IPS-15b (cell line): ENCODE data around the gene PPP2R5B.

Experiments used
- H3K27me3 ChIP-seq: one replicate; pipeline ENCODE4 v1.6.1; 2013; ENCODE audit warnings: low read length; ENCODE audit not compliant: control insufficient read depth, insufficient read depth
- H3K36me3 ChIP-seq: one replicate; pipeline ENCODE4 v1.6.1; 2013; ENCODE audit warnings: low read length; ENCODE audit not compliant: control insufficient read depth, insufficient read depth
- H3K4me1 ChIP-seq: one replicate; pipeline ENCODE4 v1.6.1; 2013; ENCODE audit warnings: mild to moderate bottlenecking, low read length; ENCODE audit not compliant: control insufficient read depth, insufficient read depth
- H3K4me3 ChIP-seq: one replicate; pipeline ENCODE4 v1.5.1; 2013; ENCODE audit warnings: low read depth, low read length
- H3K9ac ChIP-seq: one replicate; pipeline ENCODE4 v1.6.1; 2013; ENCODE audit warnings: low read depth, mild to moderate bottlenecking, low read length
- H3K9me3 ChIP-seq: one replicate; pipeline ENCODE4 v1.6.1; 2013; ENCODE audit warnings: mild to moderate bottlenecking, low read length; ENCODE audit not compliant: control insufficient read depth, insufficient read depth

PPP2R5B gene

DNA sequence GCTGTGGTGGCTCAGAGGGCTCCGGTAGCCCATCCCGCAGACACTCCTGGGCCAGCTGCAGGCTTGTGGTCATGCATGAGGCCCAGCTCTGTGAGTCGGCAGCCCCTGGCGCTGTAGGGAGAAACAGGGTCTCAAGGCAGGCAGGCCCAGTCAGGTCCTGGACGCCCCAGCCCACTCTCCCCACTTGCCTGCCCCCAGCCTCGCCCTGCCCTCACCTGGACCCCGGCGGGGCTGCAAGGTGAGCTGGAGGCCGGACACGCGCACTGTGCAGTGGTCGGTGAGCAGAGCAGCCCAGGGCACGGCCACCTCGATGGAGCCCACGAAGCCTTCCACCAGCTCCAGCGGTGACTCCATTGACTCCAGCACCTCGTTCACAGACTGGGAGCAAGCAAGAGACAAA lies 10.4 kb upstream of the PPP2R5B start:
- Histone ChIP-seq H3K4me1 (peaks cover 6% of the 10 kb centered on the region), H3K27me3 (no peaks in the 10 kb centered on the region), H3K36me3 (peaks cover 45% of the 10 kb centered on the region), H3K9me3 (no peaks in the 10 kb centered on the region), H3K4me3 (no peak overlapping the region), H3K9ac (no peak overlapping the region)

DNA sequence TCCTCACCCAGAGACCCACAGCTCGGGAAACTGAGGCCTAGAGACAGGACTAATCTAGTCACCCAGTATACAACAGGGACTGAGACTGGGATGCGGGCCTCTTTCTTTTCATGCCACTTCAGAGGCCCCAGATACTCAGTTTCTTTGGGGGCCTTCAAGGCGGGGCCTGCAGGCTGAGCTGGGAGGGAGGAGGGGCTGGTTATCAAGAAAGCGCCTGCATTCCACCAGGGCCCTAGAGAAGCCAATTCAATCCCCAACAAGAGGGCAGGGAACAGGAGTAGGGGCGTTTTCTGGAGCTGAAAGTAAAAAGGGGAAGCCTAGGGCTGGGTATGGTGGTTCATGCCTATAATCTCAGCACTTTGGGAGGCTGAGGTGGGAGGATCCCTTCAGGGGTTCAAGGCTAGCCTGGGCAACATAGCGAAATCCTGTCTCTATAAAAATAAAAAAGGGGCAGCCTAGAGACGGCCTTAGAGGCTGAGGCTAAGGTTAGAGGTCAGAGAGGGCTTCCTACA lies 9.1 kb upstream of the PPP2R5B start:
- peaks cover 32% of the 10 kb centered on the region for H3K36me3 ChIP-seq
- no peaks in the 10 kb centered on the region for H3K9me3 ChIP-seq
- peaks cover 6% of the 10 kb centered on the region for H3K4me1 ChIP-seq
- H3K9ac ChIP-seq: no peak overlapping the region
- H3K27me3 ChIP-seq: no peaks in the 10 kb centered on the region
- peak overlapping the region; percentile 96 for H3K4me3 ChIP-seq

DNA sequence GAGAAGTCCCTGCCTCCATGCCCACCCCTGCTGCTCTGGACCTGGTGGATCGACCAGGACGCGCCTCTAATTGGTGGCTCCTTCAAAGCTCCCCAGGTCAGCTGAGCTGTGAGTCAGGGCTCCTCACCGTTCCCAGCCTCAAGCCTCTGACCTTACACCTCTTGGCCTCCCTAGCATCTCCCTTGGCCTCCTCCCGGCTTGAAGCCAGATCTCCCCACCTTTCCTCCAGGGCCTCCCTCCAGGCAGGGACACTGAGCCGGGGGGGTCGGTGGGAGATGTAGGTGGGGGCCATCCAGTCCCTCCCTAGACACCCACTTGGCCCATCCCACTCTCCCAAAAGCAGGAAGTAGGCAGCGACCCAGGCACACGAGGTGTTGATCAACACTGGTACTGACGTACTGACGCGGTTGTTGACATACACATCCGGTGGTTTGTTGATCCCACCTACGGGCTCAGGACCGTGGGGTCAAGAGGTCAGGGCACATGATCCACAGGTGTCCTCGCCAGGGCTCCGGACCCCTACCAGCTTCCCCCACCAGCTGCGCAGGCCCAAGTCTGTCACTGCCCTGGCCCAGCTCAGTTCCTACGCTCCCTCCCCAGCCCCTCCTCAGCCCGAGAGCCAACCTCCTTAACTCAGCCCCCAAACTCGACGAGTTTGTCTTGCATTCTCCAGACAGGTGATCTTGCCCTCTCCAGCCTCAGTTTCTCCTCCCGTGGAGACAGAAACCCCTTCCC lies 8.3 kb upstream of the PPP2R5B start:
- Histone ChIP-seq H3K27me3 (no peaks in the 10 kb centered on the region), H3K9ac (peak overlapping the region; percentile 74), H3K4me1 (peaks cover 6% of the 10 kb centered on the region), H3K36me3 (peaks cover 25% of the 10 kb centered on the region), H3K4me3 (peak overlapping the region; percentile 96), H3K9me3 (no peaks in the 10 kb centered on the region)

DNA sequence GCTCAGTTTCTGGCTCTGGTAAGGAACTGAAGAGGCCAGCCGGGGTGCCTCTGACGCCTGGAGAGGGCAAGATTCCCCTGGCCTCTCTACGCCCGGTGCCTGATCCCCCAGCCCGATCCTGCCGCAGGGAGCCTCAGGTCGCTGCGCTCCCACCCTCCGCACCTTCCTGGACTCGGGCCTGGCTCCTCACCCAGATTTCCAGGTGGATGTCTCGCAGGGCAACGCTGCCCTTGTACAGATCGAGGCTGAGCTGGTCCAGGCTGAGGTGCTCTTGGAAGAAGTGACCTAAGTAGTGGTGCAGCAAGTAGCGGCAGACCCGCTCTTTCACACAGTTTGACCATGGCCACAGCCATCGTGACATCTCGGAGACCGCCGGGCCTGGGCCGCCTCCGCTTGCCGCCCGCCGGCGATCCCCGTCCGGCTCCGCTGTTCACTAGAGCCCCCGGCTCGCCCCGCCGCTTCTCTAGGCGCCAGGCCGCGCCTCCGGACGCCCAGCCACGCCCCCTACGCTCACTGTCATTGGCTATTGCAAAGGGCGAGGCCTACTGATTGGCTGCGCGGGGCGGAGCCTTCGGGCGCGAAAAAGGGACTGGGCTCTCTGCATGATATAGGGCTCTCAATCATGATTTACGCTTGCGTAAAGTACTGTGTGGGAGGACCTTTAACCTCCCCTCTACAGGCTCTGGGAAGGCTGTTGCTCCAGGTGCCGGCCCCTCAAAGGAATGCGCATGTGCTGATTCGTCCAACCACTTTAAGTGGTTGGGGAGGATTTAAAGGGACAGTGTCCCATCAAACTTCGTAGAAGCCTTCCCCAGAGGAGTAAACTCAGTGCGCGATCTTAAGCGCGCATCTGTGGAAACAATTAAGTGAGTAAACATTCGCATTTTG lies 7.5 kb upstream of the PPP2R5B start, which contains the start of gene ATG2A:
ATG2A (minus strand) TSS at position 435 of the 888 bp plus-strand sequence; CDS start at position 361, 74 bp downstream.
- Histone ChIP-seq H3K4me1 (peaks cover 6% of the 10 kb centered on the region), H3K9me3 (no peaks in the 10 kb centered on the region), H3K36me3 (peaks cover 19% of the 10 kb centered on the region), H3K27me3 (no peaks in the 10 kb centered on the region), H3K9ac (peak within 1 kb of the TSS; percentile 74), H3K4me3 (peak within 1 kb of the TSS; percentile 96)

DNA sequence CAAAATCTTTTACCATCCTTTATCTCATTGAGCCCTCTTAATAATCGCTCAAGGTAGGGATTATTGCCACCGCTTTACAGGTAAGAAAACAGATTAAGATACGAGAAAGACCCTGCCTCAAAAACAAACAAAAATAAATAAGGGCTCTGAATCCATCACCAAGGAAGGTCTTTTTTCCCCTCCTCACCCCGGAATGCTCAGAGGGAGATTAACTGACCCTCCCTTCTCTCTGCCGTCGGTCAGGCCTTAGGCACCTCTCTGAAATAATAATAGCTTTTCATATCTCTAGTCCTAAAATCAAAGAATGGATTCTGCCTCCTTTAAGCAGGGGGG lies 6.9 kb upstream of the PPP2R5B start:
- H3K4me3 ChIP-seq: peak overlapping the region; percentile 57
- H3K36me3 ChIP-seq: peaks cover 15% of the 10 kb centered on the region
- H3K27me3 ChIP-seq: no peaks in the 10 kb centered on the region
- peak overlapping the region; percentile 56 for H3K9ac ChIP-seq
- H3K9me3 ChIP-seq: no peaks in the 10 kb centered on the region
- peaks cover 6% of the 10 kb centered on the region for H3K4me1 ChIP-seq

DNA sequence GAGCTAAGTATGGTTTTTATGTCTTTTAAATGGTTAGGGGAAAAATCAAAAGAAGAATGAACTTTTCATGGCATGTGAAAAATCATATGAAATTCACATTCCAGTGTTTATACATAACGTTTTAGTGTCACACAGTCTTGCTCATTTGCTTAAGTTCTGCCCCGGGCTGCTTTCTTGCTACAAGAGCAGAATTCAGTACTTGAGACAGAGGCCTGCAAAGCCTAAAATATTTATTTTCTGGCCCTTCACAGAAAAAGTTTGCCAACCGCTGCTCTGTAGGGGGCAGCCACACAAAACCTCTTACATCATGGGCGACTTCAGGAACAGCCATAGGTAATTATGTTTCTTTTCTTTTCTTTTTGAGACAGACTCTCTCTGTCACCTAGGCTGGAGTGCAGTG lies 6.5 kb upstream of the PPP2R5B start:
- peaks cover 6% of the 10 kb centered on the region for H3K4me1 ChIP-seq

DNA sequence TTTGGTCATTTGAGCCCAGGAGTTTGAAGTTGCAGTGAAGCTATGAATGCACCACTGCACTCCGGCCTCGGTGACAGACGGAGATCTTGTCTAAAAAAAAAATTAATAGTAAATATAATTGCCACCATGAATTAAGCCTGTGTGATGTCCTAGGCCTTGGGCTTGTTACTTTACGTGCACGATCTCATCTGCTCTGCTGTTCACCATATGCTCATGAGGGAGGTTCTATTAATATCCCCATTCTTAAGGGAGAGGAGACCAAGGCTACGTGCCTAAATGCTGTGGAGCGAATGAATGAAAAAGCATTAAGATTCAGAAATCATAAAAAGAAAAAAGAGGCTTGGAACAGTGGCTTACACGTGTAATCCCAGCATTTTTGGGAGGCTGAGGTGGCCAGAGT lies 4.9 kb upstream of the PPP2R5B start:
- H3K4me1 ChIP-seq: peaks cover 9% of the 10 kb centered on the region
- no peak overlapping the region for H3K4me3 ChIP-seq
- no peaks in the 10 kb centered on the region for H3K27me3 ChIP-seq
- H3K9ac ChIP-seq: no peak overlapping the region
- H3K36me3 ChIP-seq: no peaks in the 10 kb centered on the region
- no peaks in the 10 kb centered on the region for H3K9me3 ChIP-seq

More for the DNA sequence above, 6.5 kb upstream of the PPP2R5B start:
- Histone ChIP-seq H3K4me3 (peak overlapping the region; percentile 57), H3K36me3 (peaks cover 11% of the 10 kb centered on the region), H3K9ac (peak overlapping the region; percentile 56), H3K27me3 (no peaks in the 10 kb centered on the region), H3K9me3 (no peaks in the 10 kb centered on the region)

DNA sequence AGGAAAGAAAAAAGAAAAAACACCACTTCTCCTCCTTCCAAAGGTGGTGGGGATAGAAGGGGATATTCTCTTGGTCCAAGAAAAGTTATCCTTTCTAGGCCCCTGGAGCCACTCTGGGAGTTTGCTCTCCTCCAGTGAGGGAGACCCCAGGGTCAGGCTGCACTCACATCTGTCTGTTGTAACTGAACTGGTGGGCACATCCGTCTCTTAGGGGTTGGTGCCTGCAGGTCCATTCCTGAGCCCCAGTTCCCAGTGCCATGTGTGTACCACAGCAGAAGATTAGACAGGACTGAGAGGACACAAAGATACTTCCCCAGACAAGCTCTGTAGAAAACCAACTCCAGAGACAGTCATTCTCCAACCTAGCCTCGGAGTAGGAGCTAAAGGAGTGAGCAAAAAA lies 4.4 kb upstream of the PPP2R5B start:
- H3K27me3 ChIP-seq: peaks cover 1% of the 10 kb centered on the region
- no peaks in the 10 kb centered on the region for H3K9me3 ChIP-seq
- no peaks in the 10 kb centered on the region for H3K36me3 ChIP-seq
- H3K4me3 ChIP-seq: no peak overlapping the region
- H3K4me1 ChIP-seq: peaks cover 9% of the 10 kb centered on the region
- no peak overlapping the region for H3K9ac ChIP-seq

DNA sequence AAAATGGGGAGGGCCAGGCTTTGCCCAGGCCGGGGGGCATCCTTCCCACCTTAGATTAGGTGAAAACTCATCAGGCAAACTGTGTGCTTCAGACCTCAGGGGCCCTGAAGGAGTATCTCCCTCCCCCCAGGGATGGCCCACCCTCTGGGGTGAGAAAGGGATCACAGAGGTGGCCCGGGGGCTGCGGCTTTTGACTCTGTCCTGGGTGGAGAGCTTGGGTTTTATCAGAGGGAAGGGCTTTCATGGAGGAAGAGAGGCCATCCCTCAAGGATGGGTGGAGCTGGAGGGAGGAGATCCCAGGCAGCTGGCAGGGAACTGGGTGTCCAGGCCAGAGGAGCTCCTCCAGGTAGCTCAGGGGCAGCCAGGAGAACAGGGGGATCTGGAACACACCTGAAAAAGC lies 3.1 kb upstream of the PPP2R5B start:
- H3K27me3 ChIP-seq: peaks cover 3% of the 10 kb centered on the region
- H3K4me3 ChIP-seq: no peak overlapping the region
- H3K9ac ChIP-seq: no peak overlapping the region
- H3K9me3 ChIP-seq: no peaks in the 10 kb centered on the region
- no peaks in the 10 kb centered on the region for H3K36me3 ChIP-seq
- H3K4me1 ChIP-seq: peaks cover 9% of the 10 kb centered on the region

DNA sequence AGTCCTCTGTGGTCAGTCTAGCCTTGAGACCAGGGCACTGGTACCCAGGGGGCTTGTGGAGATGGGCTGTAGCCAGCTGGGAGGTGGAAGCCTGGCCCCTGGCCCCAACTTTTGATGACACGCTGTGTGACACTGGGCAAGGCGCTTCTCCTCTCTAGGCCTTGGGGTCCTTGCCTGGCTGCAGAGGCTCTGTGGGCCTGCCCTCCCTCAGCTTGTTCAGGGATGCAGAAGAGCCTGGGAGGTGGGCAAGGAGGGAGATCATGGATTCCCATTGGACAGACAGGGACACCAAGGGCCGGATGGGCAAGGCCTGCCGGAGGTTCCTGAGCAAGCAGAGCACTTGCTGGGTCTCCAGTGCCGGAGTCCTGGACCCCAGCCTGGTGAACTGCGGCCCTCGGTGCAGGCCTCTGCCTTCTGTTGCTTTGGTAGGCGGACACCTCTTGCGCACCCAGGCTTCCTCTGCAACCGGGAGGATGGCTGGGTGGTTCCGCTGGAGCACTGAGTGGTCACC lies 1.3 kb upstream of the PPP2R5B start:
- no peaks in the 10 kb centered on the region for H3K9me3 ChIP-seq
- no peaks in the 10 kb centered on the region for H3K36me3 ChIP-seq
- H3K27me3 ChIP-seq: peaks cover 3% of the 10 kb centered on the region
- no peak overlapping the region for H3K9ac ChIP-seq
- H3K4me3 ChIP-seq: peak overlapping the region; percentile 72
- peaks cover 3% of the 10 kb centered on the region for H3K4me1 ChIP-seq

DNA sequence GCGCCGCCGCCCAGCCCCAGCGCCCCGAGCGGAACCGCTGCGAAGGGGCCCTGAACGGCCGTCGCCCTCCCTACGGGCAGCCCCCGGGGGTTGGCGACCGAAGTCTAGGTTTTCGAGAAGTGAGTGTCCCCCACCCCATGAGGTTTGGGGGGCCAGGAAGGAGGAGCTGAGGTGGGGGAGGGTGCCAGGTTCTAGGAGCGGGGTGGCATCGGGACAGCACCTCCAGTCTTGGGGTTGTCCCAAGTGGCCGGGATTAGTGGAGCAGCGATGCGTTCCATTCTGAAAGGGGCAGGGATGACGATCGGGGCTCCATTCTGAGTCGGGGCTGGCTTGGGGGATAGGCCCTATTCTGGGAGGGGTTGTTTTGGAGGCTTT lies 408 bp downstream of the PPP2R5B start:
- Histone ChIP-seq H3K9me3 (no peaks in the 10 kb centered on the region), H3K4me1 (peaks cover 3% of the 10 kb centered on the region), H3K27me3 (peaks cover 3% of the 10 kb centered on the region), H3K4me3 (peak overlapping the region; percentile 72), H3K9ac (no peak overlapping the region), H3K36me3 (no peaks in the 10 kb centered on the region)
